ENCODE data around the gene LRRC37A2.
"Not testable (repeated sequence)": the region's sequence is repeated elsewhere in the genome, so short reads cannot be mapped to it uniquely, and the experiment has no call there.

Gene LRRC37A2

GRCh38 chr17:46512168-46512567 is at the start of gene LRRC37A2:
TSS of gene LRRC37A2 (plus strand) at chr17:46512468. CDS start at chr17:46512713, 245 bp downstream.
- DNase-seq: not testable (repeated sequence)

GRCh38 chr17:46467618-46468017 is 44.6 kb upstream of the LRRC37A2 start:
- not testable (repeated sequence) for DNase-seq

GRCh38 chr17:46474489-46474888 is 37.8 kb upstream of the LRRC37A2 start:
- not testable (repeated sequence) for DNase-seq

- DNase-seq: not testable (repeated sequence)
Measured at GRCh38 chr17:46475583-46475982, 36.7 kb upstream of the LRRC37A2 start.

- DNase-seq: not testable (repeated sequence)
Measured at GRCh38 chr17:46478823-46479222, 33.4 kb upstream of the LRRC37A2 start.

GRCh38 chr17:46481310-46481709 is 31.0 kb upstream of the LRRC37A2 start:
- not testable (repeated sequence) for DNase-seq

- DNase-seq: not testable (repeated sequence)
Measured at GRCh38 chr17:46492021-46492420, 20.2 kb upstream of the LRRC37A2 start.

- DNase-seq: not testable (repeated sequence)
Measured at GRCh38 chr17:46499437-46500139, 12.7 kb upstream of the LRRC37A2 start.

GRCh38 chr17:46505896-46506295 is 6.4 kb upstream of the LRRC37A2 start:
- DNase-seq: not testable (repeated sequence)

GRCh38 chr17:46534716-46535115 is 22.4 kb downstream of the LRRC37A2 start:
- DNase-seq: not testable (repeated sequence)

- DNase-seq: not testable (repeated sequence)
Measured at GRCh38 chr17:46548607-46549006, 36.3 kb downstream of the LRRC37A2 start.

GRCh38 chr17:46559155-46559554 is 46.9 kb downstream of the LRRC37A2 start:
- DNase-seq: not testable (repeated sequence)

GRCh38 chr17:46560048-46560447 is 47.8 kb downstream of the LRRC37A2 start:
- not testable (repeated sequence) for DNase-seq

GRCh38 chr17:46566284-46566683 is 54.0 kb downstream of the LRRC37A2 start:
- DNase-seq: not testable (repeated sequence)

- not testable (repeated sequence) for DNase-seq
Measured at GRCh38 chr17:46566980-46567379, 54.7 kb downstream of the LRRC37A2 start.

- not testable (repeated sequence) for DNase-seq
Measured at GRCh38 chr17:46571796-46572195, 59.5 kb downstream of the LRRC37A2 start.

- peak; percentile 61 for DNase-seq
Measured at GRCh38 chr17:46579083-46580075, 67.1 kb downstream of the LRRC37A2 start, which contains the start of gene ARL17A. TSS of gene ARL17A (minus strand) at chr17:46579691. CDS start at chr17:46576322, 3,369 bp downstream.

- not testable (repeated sequence) for DNase-seq
Measured at GRCh38 chr17:46580082-46580481, 67.8 kb downstream of the LRRC37A2 start.

- not testable (repeated sequence) for DNase-seq
Measured at GRCh38 chr17:46585444-46585843, 73.2 kb downstream of the LRRC37A2 start.

GRCh38 chr17:46590157-46591146 is 78.2 kb downstream of the LRRC37A2 start, which contains the start of gene NSF:
TSS of gene NSF (plus strand) at chr17:46590669. CDS start at chr17:46590776, 107 bp downstream.
- not testable (repeated sequence) for DNase-seq

GRCh38 chr17:46591332-46591731 is 79.1 kb downstream of the LRRC37A2 start:
- not testable (repeated sequence) for DNase-seq

All from activated T-cell treated with anti-CD3 and anti-CD28 coated beads, Interleukin-2, amount 50 U/mL, for 1 hour (primary cell).